ENCODE measurements around the gene PLET1. TPM values are rescaled to one million over a fixed set of nuclear protein-coding genes. Genes with fewer than 3 reads are reported as not detected.

PLET1 gene
- total and polyA plus RNA-seq, 12 donors = not detected

DNA sequence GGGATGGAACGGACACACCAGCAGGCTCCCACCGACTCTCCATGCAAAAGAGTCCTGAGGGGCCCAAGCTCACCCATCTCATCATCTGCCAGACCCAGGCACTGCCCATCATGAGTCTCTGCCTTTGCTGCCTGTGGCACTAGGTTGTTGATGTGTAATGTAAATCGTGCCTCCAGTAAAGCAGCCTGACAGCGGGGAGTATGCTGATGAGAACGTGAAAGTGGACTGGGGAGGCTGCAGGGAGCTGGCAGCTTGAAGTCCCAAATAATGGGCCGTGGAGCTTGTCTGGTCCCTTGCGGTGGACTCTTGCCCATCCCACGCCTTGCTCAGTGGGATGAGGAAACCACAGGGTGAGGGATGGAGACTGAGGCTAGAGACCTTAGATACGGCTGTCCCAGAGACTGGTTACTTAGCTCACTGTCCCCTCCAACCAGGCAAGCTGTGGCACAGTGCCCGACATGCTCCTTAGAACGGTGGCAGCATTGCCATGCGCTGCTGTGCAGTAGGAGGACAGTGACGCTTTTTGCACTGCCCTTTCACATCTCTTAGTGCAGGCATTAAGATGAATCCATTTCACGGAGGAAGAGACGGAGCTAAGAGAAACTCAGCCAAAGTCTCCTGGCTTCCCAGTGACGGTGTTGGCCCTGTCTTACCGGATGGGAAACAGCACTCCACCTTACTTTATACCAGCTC is 39.6 kb upstream of the PLET1 start:
- DNase-seq (peak in 1 of 2 donors; percentile 40), ATAC-seq (peak in 6 of 8 donors; percentile 29 to 64 (median 48))
- H3K4me3 ChIP-seq = no peak overlapping the region
- intact Hi-C loops (cut with DNase I) = no loop called here
- H3K27me3 ChIP-seq = no peaks in the 10 kb centered on the region
- TF ChIP-seq, protein P1, sequence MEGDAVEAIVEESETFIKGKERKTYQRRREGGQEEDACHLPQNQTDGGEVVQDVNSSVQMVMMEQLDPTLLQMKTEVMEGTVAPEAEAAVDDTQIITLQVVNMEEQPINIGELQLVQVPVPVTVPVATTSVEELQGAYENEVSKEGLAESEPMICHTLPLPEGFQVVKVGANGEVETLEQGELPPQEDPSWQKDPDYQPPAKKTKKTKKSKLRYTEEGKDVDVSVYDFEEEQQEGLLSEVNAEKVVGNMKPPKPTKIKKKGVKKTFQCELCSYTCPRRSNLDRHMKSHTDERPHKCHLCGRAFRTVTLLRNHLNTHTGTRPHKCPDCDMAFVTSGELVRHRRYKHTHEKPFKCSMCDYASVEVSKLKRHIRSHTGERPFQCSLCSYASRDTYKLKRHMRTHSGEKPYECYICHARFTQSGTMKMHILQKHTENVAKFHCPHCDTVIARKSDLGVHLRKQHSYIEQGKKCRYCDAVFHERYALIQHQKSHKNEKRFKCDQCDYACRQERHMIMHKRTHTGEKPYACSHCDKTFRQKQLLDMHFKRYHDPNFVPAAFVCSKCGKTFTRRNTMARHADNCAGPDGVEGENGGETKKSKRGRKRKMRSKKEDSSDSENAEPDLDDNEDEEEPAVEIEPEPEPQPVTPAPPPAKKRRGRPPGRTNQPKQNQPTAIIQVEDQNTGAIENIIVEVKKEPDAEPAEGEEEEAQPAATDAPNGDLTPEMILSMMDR (IDR thresholded peaks at IDR 0.05) = no peak
- 75 to 76% methylated on average over 17 of the region's 17 CpGs for WGBS, 2 donors
- no peaks in the 10 kb centered on the region for H3K9me3 ChIP-seq
- peak overlapping the region in 5 of 10 donors; percentile 3 to 48 (median 31) for H3K27ac ChIP-seq
- H3K4me1 ChIP-seq = peaks cover 0 to 46% (median 10%) of the 10 kb centered on the region in 9 donors
- peaks cover 0 to 13% (median 0%) of the 10 kb centered on the region in 9 donors for H3K36me3 ChIP-seq

DNA sequence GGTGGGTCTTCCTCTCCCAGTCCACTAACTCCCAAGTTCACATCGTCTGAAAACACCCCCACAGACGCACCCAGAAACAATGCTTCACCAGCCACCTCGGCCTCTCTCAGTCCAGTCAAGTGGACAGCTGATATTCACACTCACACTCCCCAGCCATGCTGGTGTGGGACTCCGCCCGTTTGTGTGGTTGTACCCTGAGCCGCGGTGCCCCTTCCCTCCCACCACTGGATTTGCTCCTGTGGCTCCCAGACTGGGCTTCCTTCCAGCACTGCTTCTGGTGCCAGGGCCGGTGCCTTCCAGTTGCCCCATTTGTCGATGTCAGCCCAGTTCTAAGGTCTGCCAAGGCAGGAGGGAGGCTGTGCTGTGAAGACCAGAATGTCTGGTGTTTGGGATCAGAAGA is 37.9 kb upstream of the PLET1 start:
- ATAC-seq = peak; percentile 15 to 80 (median 66)
- Histone ChIP-seq H3K36me3 (peaks cover 0 to 13% (median 0%) of the 10 kb centered on the region in 9 donors), H3K27ac (peak overlapping the region in 5 of 10 donors; percentile 64 to 77 (median 65)), H3K4me3 (no peak overlapping the region), H3K27me3 (no peaks in the 10 kb centered on the region), H3K4me1 (peaks cover 0 to 61% (median 19%) of the 10 kb centered on the region in 9 donors), H3K9me3 (no peaks in the 10 kb centered on the region)
- intact Hi-C loops (cut with DNase I) = loop anchor here in 4 of 10 donors (10.0 kb wide), 3 partner anchors 156 to 986 kb away; no protein-coding TSS in a partner anchor
- peak; percentile 62 to 67 for DNase-seq
- TF ChIP-seq, protein P1 (IDR thresholded peaks at IDR 0.05) = no peak
- 50 to 58% methylated on average over 9 of the region's 9 CpGs for WGBS, 2 donors

DNA sequence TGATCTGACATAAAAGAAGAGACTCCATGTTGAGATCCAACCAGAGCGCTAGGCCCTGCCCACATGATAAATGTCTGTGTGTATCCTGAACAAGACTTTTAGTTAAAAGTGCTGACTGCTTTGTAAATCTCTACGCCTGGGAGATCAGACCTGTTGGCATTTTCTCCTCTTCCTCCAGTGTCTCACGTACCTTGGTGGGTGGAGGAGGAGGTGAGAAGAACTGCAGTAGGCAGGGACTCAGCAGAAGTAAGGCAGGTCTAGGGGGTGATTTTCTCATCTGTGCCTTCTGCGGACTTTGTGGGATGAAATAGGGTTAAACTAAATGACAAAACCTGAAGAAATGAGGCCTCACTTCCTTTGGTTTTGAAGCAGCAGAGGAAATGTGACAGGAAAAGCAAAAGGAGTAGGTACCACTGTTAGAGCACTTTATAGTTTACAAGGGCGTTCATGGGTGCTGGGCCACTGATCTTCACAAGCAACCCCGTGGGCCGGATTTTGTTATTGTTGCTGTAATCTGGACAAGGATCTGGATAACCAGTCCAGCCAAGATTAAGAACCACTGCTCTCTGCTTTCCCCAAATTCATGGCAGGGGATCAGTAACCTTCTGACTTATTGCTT is 36.7 kb upstream of the PLET1 start:
- DNase-seq (no peak), ATAC-seq (no peak)
- intact Hi-C loops (cut with DNase I) = loop anchor here in 4 of 10 donors (10.0 kb wide), 3 partner anchors 157 to 987 kb away; no protein-coding TSS in a partner anchor
- TF ChIP-seq, protein P1 (IDR thresholded peaks at IDR 0.05) = no peak
- Histone ChIP-seq H3K4me3 (no peak overlapping the region), H3K27me3 (no peaks in the 10 kb centered on the region), H3K9me3 (no peaks in the 10 kb centered on the region), H3K4me1 (peaks cover 0 to 61% (median 22%) of the 10 kb centered on the region in 9 donors), H3K27ac (peak overlapping the region in 3 of 10 donors; percentile 2 to 77 (median 65)), H3K36me3 (peaks cover 0 to 13% (median 0%) of the 10 kb centered on the region in 9 donors)
- WGBS, 2 donors = 82 to 85% methylated on average over 7 of the region's 7 CpGs

DNA sequence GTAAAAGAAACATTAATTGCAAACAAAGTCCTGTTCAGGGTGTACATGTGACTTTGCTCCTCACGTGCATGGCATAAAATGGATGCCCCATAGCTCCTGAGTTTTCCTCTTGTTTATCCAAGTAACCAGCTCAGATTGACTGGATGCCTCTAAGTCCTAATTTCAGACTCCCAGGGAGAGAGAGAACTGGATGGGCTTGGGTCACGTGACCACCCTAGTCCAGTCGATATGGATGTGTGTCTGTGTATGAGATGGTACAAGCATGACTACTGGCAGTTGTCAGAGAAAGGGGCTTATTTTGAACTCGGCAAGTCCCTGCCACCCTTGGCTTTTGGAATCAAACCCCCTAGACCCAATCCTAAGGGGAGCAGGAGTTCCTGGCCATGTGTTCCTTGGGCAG is 35.4 kb upstream of the PLET1 start:
- DNase-seq (no peak), ATAC-seq (no peak)
- Histone ChIP-seq H3K4me1 (peaks cover 0 to 54% (median 16%) of the 10 kb centered on the region in 9 donors), H3K27ac (peak overlapping the region in 5 of 10 donors; percentile 78 to 88 (median 79)), H3K4me3 (no peak overlapping the region), H3K27me3 (no peaks in the 10 kb centered on the region), H3K9me3 (no peaks in the 10 kb centered on the region), H3K36me3 (peaks cover 0 to 13% (median 0%) of the 10 kb centered on the region in 9 donors)
- TF ChIP-seq, protein P1 (IDR thresholded peaks at IDR 0.05) = no peak
- WGBS, 2 donors = 90 to 94% methylated on average over 4 of the region's 4 CpGs
- intact Hi-C loops (cut with DNase I) = loop anchor here in 4 of 10 donors (10.0 kb wide), 3 partner anchors 159 to 989 kb away; no protein-coding TSS in a partner anchor

All from heart right ventricle (tissue), 16 donors.